Body of pancreas (tissue), 4 donors: ENCODE measurements around the gene CLDN12.

Experiments used
- CTCF ChIP-seq, 7 experiments: fragments of 450-650 bp in 4 of 7; fragments of 200-600 bp in 3 of 7; sonication (generic) in 3 of 7; IDR thresholded peaks; one replicate each; pipeline ENCODE4 v1.5.1; 2016 to 2019; ENCODE audit warnings: antibody characterized with exemption in 7 of 7
- POLR2A ChIP-seq, 3 donors: fragments of 450-650 bp; IDR thresholded peaks; one replicate each; pipeline ENCODE4 v1.6.1; 2016; ENCODE audit warnings: antibody characterized with exemption in 3 of 3, mild to moderate bottlenecking in 2 of 3

- no peak for TF ChIP-seq CTCF (IDR thresholded peaks at IDR 0.05)
- no peak for TF ChIP-seq POLR2A (IDR thresholded peaks at IDR 0.05)
These were observed 12.3 kb upstream of the CLDN12 start for GRCh38 chr7:90390926-90391325.
